ENCODE results near the gene PGF. TPM values are rescaled to one million over a fixed set of nuclear protein-coding genes. Genes with fewer than 3 reads are reported as not detected.

Gene PGF
- total RNA-seq, 2 experiments from 2014 or later = 0.21 TPM; not detected in 1

- peaks cover 20% of the 10 kb centered on the region for H3K4me1 Mint-ChIP-seq (ENCODE audit: low read depth)
- DNase-seq (no peak), ATAC-seq (peak; percentile 36)
- ChIA-PET POLR2A (interaction anchor here (1.7 kb wide), 1 partner anchor 10 kb away, joined by 4 read pairs; no protein-coding TSS in a partner anchor), CTCF (interaction anchor here (1.0 to 3.2 kb wide), 5 partner anchors 16 to 124 kb away, joined by 3 to 14 read pairs (median 8); no protein-coding TSS in a partner anchor)
- no peak overlapping the region for H3K4me3 Mint-ChIP-seq
- no peaks in the 10 kb centered on the region for H3K36me3 Mint-ChIP-seq (ENCODE audit: low read depth)
- no peak overlapping the region for H3K27ac Mint-ChIP-seq
- peaks cover 16% of the 10 kb centered on the region for H3K27me3 Mint-ChIP-seq (ENCODE audit: low read depth)
- H3K9me3 Mint-ChIP-seq (ENCODE audit: insufficient read depth) = no peaks in the 10 kb centered on the region
Measured at GRCh38 chr14:74963705-74964271, 8.4 kb upstream of the PGF start.

DNA sequence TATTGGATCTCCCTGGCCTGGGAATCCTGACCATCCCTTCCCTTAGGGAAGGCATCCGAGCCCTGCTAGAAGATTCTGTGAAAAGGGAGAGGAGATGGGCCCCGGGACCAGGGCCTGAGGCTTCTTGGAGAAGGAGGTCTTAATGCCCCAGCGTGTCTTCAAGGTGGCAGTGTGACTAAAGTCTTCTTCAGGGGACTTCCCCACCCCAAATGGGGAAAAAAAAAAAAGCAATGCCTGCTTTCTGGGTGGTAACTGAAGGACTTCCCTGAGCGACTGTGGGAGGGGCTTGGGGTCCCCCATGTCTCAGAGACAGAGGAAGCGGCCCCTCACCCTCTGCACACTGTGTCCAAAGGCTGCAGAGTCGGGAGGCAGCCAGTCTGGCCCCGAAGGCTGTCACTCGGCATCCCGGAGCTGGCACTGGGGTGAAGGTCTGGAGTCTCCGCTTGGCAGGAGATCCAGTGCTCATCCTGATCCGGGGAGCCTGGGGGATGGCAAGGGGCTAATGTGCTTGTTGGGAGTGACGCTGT lies 7.8 kb upstream of the PGF start:
- peaks cover 16% of the 10 kb centered on the region for H3K27me3 Mint-ChIP-seq (ENCODE audit: low read depth)
- H3K4me3 Mint-ChIP-seq = no peak overlapping the region
- POLR2A ChIA-PET = no interaction called here
- H3K9me3 Mint-ChIP-seq (ENCODE audit: insufficient read depth) = no peaks in the 10 kb centered on the region
- DNase-seq (no peak), ATAC-seq (no peak)
- no peaks in the 10 kb centered on the region for H3K36me3 Mint-ChIP-seq (ENCODE audit: low read depth)
- no peak overlapping the region for H3K27ac Mint-ChIP-seq
- CTCF ChIA-PET = interaction anchor here (2.5 to 3.2 kb wide), 6 partner anchors 16 to 125 kb away, joined by 6 to 14 read pairs (median 10); no protein-coding TSS in a partner anchor
- peaks cover 20% of the 10 kb centered on the region for H3K4me1 Mint-ChIP-seq (ENCODE audit: low read depth)

- H3K9me3 Mint-ChIP-seq (ENCODE audit: insufficient read depth) = no peaks in the 10 kb centered on the region
- H3K27ac Mint-ChIP-seq = peak overlapping the region; percentile 13
- H3K27me3 Mint-ChIP-seq (ENCODE audit: low read depth) = peaks cover 15% of the 10 kb centered on the region
- POLR2A ChIA-PET = no interaction called here
- ATAC-seq (no peak), DNase-seq (no peak)
- H3K36me3 Mint-ChIP-seq (ENCODE audit: low read depth) = no peaks in the 10 kb centered on the region
- CTCF ChIA-PET = interaction anchor here (2.2 to 2.6 kb wide), 4 partner anchors 15 to 126 kb away, joined by 6 to 12 read pairs (median 8); no protein-coding TSS in a partner anchor
- peaks cover 20% of the 10 kb centered on the region for H3K4me1 Mint-ChIP-seq (ENCODE audit: low read depth)
- H3K4me3 Mint-ChIP-seq = no peak overlapping the region
Measured at GRCh38 chr14:74962493-74962892, 7.1 kb upstream of the PGF start.

DNA sequence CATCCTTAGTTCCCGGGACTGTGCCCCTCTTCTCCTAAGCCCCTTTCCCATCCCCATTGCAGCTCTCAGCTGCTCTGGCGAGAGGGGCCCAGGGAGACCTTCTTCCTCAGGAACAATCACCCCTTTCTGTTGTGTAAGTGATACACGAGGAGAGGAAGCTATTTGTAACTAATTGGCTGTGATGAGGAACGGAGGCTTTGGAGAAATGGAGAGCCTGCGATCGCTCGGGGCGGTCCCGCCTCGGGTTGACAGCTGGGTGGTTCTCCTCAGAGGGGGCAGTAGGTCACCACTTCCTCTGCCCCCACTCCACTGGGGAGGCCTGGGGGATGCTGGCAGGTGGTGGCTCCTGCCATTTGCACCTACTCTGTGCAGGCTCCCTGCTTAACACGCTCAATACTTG lies 6.6 kb upstream of the PGF start:
- ChIA-PET CTCF (interaction anchor here (2.2 to 2.6 kb wide), 4 partner anchors 14 to 127 kb away, joined by 6 to 12 read pairs (median 8); no protein-coding TSS in a partner anchor), POLR2A (no interaction called here)
- DNase-seq = no peak
- H3K4me3 Mint-ChIP-seq = no peak overlapping the region
- H3K27ac Mint-ChIP-seq = no peak overlapping the region
- no peak for ATAC-seq
- no peaks in the 10 kb centered on the region for H3K9me3 Mint-ChIP-seq (ENCODE audit: insufficient read depth)
- peaks cover 14% of the 10 kb centered on the region for H3K27me3 Mint-ChIP-seq (ENCODE audit: low read depth)
- no peaks in the 10 kb centered on the region for H3K36me3 Mint-ChIP-seq (ENCODE audit: low read depth)
- H3K4me1 Mint-ChIP-seq (ENCODE audit: low read depth) = peaks cover 20% of the 10 kb centered on the region

DNA sequence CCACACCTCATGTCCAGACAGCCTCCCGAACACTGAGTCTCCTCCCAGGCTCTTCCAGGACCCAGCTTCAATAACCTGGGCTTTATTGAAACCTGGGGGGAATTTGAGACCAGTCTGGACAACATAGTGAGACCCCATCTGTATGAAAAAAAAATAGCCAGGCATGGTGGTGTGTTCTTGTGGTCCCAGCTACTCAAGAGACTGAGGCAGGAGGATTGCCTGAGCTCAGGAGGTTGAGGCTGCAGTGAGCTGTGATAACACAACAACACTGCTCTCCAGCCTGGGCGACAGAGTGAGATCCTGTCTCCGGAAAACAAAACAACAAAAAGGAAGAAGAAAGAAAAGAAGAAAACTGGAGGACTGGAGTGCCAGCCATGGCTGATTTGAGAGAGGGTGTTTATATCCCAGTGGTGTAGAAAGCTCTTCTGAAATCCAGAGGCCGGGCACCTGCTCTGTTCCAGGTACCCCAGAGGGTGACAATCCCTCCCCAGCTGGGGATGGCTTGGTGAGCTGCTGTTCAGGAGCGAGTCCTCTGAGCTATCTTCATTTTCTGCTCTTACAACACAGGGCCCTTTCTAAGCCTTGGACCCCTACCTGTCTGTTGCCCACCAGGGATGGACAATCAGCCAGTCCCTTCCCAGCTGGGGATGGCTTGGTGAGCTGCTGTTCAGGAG lies 6.0 kb upstream of the PGF start:
- CTCF ChIA-PET = interaction anchor here (2.2 to 2.6 kb wide), 4 partner anchors 14 to 127 kb away, joined by 6 to 12 read pairs (median 8); no protein-coding TSS in a partner anchor
- no peaks in the 10 kb centered on the region for H3K9me3 Mint-ChIP-seq (ENCODE audit: insufficient read depth)
- H3K4me1 Mint-ChIP-seq (ENCODE audit: low read depth) = peaks cover 21% of the 10 kb centered on the region
- no peaks in the 10 kb centered on the region for H3K36me3 Mint-ChIP-seq (ENCODE audit: low read depth)
- H3K4me3 Mint-ChIP-seq = no peak overlapping the region
- H3K27me3 Mint-ChIP-seq (ENCODE audit: low read depth) = peaks cover 18% of the 10 kb centered on the region
- no peak for ATAC-seq
- DNase-seq = no peak
- no peak overlapping the region for H3K27ac Mint-ChIP-seq
- POLR2A ChIA-PET = no interaction called here

DNA sequence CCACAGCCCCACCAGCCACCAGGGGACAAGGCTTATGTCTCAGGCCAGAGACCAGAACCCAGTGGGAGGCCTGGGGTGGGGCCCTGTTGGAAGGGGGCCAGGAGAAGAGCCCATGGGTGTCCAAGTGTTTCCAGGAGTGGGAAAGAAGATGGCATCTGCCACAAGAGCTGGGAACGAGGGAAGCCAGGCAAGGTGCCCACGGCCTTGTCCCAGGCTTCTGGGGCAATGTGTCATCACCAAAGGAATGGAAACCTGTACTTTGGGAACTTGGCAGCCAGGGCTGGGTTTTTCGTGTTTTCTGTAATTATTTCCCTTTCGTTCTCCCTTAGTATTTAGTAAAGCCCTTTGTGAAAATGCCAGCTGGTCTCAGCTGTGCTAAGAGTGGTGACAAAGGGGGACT lies 5.3 kb upstream of the PGF start:
- Mint-ChIP-seq H3K36me3 (ENCODE audit: low read depth) (no peaks in the 10 kb centered on the region), H3K27ac (no peak overlapping the region), H3K4me1 (ENCODE audit: low read depth) (peaks cover 22% of the 10 kb centered on the region), H3K9me3 (ENCODE audit: insufficient read depth) (no peaks in the 10 kb centered on the region), H3K27me3 (ENCODE audit: low read depth) (peaks cover 22% of the 10 kb centered on the region), H3K4me3 (no peak overlapping the region)
- ChIA-PET POLR2A (no interaction called here), CTCF (interaction anchor here (2.2 to 2.6 kb wide), 4 partner anchors 13 to 128 kb away, joined by 6 to 12 read pairs (median 8); no protein-coding TSS in a partner anchor)
- no peak for ATAC-seq
- DNase-seq = no peak

GRCh38 chr14:74959596-74960180 lies 4.3 kb upstream of the PGF start:
- DNase-seq = no peak
- Mint-ChIP-seq H3K4me1 (ENCODE audit: low read depth) (peaks cover 24% of the 10 kb centered on the region), H3K36me3 (ENCODE audit: low read depth) (no peaks in the 10 kb centered on the region), H3K4me3 (no peak overlapping the region), H3K27me3 (ENCODE audit: low read depth) (peaks cover 20% of the 10 kb centered on the region), H3K9me3 (ENCODE audit: insufficient read depth) (no peaks in the 10 kb centered on the region), H3K27ac (no peak overlapping the region)
- ATAC-seq = no peak
- ChIA-PET POLR2A (no interaction called here), CTCF (interaction anchor here (1.0 to 1.8 kb wide), 3 partner anchors 12 to 128 kb away, joined by 3 to 6 read pairs (median 4); no protein-coding TSS in a partner anchor)

DNA sequence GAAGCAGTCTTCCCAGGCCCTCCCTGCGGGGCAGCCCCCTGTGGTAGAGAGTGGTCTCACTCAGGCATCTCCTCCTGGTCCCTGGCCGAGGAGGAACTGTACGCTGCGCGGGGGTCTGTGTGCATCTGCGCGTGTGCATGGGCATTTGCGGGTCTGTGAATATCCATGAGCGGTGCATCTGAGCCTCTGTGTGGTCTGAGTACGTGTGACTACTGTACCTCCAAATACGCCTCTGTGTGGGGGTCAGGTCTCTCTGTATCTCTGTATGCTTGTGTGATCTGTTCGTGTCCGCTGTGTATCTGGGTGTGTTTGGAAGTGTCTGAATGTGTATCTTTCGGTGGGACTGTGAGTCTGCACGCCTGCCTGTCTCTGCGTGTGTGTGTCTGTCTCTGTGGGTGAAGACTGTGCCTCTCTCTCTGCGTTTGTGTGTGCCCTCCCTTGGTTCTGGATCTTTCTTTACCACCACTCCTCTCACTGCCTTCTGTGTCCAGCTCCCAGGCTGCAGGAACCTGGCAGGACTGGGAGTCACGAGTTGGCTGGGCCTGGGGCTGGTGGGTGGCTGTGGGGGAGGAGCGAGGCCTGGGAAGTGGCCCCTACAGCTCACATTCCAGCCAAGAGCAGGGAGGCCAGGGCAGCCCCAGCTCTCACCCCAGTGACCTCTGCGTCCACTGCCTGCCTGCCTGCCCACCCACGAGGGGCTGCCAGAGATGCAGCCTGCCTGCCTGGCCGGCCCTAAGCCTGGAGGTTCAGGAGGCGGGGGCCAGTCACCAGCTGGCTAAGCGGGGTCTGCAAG lies 1.1 kb upstream of the PGF start:
- ATAC-seq (no peak), DNase-seq (no peak)
- H3K27ac Mint-ChIP-seq = no peak overlapping the region
- H3K27me3 Mint-ChIP-seq (ENCODE audit: low read depth) = peaks cover 12% of the 10 kb centered on the region
- H3K36me3 Mint-ChIP-seq (ENCODE audit: low read depth) = no peaks in the 10 kb centered on the region
- POLR2A ChIA-PET = interaction anchor here (1.0 kb wide), 1 partner anchor 80 kb away, joined by 3 read pairs; the partner anchor contains the start of gene PROX2
- CTCF ChIA-PET = interaction anchor here (1.4 kb wide), 1 partner anchor 9 kb away, joined by 5 read pairs; no protein-coding TSS in a partner anchor
- H3K4me3 Mint-ChIP-seq = no peak overlapping the region
- peaks cover 8% of the 10 kb centered on the region for H3K4me1 Mint-ChIP-seq (ENCODE audit: low read depth)
- no peaks in the 10 kb centered on the region for H3K9me3 Mint-ChIP-seq (ENCODE audit: insufficient read depth)

DNA sequence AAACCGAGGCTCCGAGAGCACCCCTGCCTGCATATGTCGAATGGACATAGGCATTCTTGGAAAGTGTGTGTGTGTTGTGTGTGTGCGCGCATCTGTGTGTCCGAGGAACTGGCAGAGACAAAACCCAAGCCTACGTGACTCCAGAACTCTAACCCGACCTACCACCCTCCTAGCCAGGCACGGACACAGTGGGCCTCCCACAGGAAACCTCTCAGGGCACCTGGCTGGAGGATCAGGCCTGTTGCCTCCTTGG lies 556 bp upstream of the PGF start:
- DNase-seq (no peak), ATAC-seq (no peak)
- no peaks in the 10 kb centered on the region for H3K36me3 Mint-ChIP-seq (ENCODE audit: low read depth)
- POLR2A ChIA-PET = interaction anchor here (0.7 kb wide), 1 partner anchor 17 kb away, joined by 3 read pairs; no protein-coding TSS in a partner anchor
- H3K9me3 Mint-ChIP-seq (ENCODE audit: insufficient read depth) = no peaks in the 10 kb centered on the region
- no peak overlapping the region for H3K27ac Mint-ChIP-seq
- H3K4me3 Mint-ChIP-seq = peak overlapping the region; percentile 38
- peaks cover 12% of the 10 kb centered on the region for H3K27me3 Mint-ChIP-seq (ENCODE audit: low read depth)
- CTCF ChIA-PET = interaction anchor here (2.9 kb wide), 1 partner anchor 95 kb away, joined by 10 read pairs; no protein-coding TSS in a partner anchor
- peaks cover 8% of the 10 kb centered on the region for H3K4me1 Mint-ChIP-seq (ENCODE audit: low read depth)

DNA sequence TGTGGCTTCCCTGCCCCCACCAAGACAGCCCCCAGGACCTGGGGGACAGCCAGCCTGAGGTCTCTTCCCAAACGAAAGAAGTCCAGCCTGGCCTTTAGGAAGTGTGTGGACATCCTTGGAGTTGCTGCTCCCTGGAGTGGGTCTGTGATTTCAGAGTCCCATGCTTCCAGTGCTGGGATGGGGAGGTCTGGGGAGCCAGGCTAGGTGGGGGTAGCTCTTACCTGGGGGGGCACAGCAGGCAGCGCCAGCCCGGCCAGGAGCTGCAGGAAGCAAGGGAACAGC lies 509 bp downstream of the PGF start:
- Mint-ChIP-seq H3K9me3 (ENCODE audit: insufficient read depth) (no peaks in the 10 kb centered on the region), H3K4me1 (ENCODE audit: low read depth) (peaks cover 8% of the 10 kb centered on the region), H3K27me3 (ENCODE audit: low read depth) (peaks cover 12% of the 10 kb centered on the region), H3K4me3 (peak overlapping the region; percentile 31), H3K27ac (no peak overlapping the region), H3K36me3 (ENCODE audit: low read depth) (no peaks in the 10 kb centered on the region)
- ATAC-seq (no peak), DNase-seq (no peak)
- POLR2A ChIA-PET = no interaction called here
- CTCF ChIA-PET = interaction anchor here (0.7 to 2.9 kb wide), 3 partner anchors 10 to 133 kb away, joined by 3 to 18 read pairs (median 10); no protein-coding TSS in a partner anchor

DNA sequence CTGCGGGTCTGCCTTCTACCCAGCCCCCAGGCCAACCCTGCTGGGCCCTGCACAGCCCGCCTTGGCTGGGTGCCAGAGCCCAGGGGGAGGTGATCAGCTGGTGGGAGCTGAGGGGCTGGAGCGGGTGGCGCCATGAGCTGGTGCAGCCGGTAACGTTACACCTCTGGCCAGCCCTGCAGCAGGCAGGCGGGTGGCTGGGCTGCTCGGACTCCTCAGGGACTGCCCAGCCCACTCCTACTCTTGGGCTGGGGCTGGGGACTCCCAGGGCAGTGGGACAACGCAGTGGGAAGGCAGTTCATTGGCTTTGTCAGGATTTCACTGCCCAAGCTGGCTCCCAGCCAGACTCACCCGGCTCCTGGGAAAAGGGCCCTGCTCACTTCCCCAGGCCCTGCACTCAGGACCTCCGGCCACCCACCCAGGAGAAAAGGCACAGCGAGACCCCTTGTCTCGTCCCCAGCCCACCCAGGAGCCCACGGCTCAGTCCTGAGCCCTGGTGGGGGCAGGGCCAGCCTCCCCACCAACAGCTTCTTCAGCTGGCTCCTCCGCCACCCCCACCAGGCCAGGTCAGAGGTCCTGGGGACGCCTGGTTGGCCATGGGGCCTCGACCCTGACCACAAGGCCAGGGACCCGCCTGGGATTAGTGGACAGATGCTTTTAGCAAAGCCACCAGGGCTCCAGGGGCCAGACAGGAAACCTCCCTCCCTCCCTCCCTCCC lies 1.0 kb downstream of the PGF start:
- no peak for DNase-seq
- ChIA-PET CTCF (interaction anchor here (0.8 to 2.9 kb wide), 4 partner anchors 9 to 134 kb away, joined by 4 to 18 read pairs (median 10); no protein-coding TSS in a partner anchor), POLR2A (no interaction called here)
- Mint-ChIP-seq H3K9me3 (ENCODE audit: insufficient read depth) (no peaks in the 10 kb centered on the region), H3K27me3 (ENCODE audit: low read depth) (peaks cover 12% of the 10 kb centered on the region), H3K36me3 (ENCODE audit: low read depth) (no peaks in the 10 kb centered on the region), H3K4me3 (no peak overlapping the region), H3K27ac (no peak overlapping the region), H3K4me1 (ENCODE audit: low read depth) (peaks cover 8% of the 10 kb centered on the region)
- no peak for ATAC-seq

Measured in activated CD8-positive, alpha-beta T cell treated with anti-CD3 and anti-CD28 coated beads, Interleukin-2, amount 10 ng/mL, durations not matched to agents 7 days and 5 days (primary cell).